Mammary epithelial cell (primary cell): ENCODE results near the gene RAD51AP2.

Experiments used
- EZH2 ChIP-seq: IDR thresholded peaks from 2 replicates; pipeline ENCODE4 v1.6.1; 2012; ENCODE audit warnings: low read length, inconsistent platforms, borderline replicate concordance
- TF ChIP-seq, protein P1 (sequence below), 2 donors: IDR thresholded peaks in 1 of 2; conservative IDR thresholded peaks in 1 of 2; 2 replicates each; pipeline ENCODE4 v1.5.1; 2011 to 2012; ENCODE audit warnings: inconsistent platforms in 2 of 2, low read length in 2 of 2, mild to moderate bottlenecking in 2 of 2, control low read depth in 1 of 2, low read depth in 1 of 2; ENCODE audit not compliant: insufficient read depth in 1 of 2; ENCODE audit errors: extremely low read depth in 1 of 2

DNA sequence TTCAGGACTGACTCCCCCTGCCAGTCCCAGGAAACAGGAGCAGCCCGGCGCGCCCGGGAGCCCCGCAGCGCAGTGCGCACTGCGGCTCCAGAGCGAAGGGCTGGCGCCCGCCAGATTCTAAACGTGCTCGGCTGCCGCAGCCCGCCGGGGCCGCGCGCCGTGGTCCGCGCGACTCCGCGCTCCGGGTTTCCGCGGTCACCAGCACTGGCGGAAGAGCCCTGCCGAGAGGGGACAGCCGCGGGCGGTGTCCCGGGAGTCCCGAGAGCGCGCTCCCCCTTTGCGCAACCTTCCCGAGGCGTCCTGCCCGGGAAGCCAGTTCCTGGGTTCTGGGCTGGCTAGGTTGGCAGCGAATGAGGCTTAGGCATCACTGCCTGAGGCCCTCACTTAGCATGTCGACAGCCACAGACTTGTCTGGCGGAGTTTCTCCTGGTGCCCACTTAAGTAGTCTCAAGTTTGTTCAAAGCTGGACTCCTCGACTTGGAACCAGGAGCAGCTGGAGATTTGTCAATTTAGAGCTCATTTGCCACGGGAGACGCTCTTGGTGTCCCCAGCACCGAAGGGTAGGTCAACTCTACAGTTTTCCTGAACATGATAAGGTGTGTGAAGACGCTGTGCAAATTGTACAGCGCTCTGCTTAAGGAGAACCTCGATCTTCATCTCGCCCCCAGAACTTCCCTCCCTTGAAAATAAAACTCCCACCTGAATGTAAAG, 20.8 kb upstream of the RAD51AP2 start:
- TF ChIP-seq, protein P1, sequence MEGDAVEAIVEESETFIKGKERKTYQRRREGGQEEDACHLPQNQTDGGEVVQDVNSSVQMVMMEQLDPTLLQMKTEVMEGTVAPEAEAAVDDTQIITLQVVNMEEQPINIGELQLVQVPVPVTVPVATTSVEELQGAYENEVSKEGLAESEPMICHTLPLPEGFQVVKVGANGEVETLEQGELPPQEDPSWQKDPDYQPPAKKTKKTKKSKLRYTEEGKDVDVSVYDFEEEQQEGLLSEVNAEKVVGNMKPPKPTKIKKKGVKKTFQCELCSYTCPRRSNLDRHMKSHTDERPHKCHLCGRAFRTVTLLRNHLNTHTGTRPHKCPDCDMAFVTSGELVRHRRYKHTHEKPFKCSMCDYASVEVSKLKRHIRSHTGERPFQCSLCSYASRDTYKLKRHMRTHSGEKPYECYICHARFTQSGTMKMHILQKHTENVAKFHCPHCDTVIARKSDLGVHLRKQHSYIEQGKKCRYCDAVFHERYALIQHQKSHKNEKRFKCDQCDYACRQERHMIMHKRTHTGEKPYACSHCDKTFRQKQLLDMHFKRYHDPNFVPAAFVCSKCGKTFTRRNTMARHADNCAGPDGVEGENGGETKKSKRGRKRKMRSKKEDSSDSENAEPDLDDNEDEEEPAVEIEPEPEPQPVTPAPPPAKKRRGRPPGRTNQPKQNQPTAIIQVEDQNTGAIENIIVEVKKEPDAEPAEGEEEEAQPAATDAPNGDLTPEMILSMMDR (conservative IDR thresholded peaks at IDR 0.05 in 1 of 2, IDR thresholded peaks at IDR 0.05 in 1 of 2; ENCODE audit: extremely low read depth in 1 of 2, insufficient read depth in 1 of 2, low read depth in 1 of 2, low read length in 2 of 2) = no peak
- no peak for TF ChIP-seq EZH2
